ENCODE results near the gene PACSIN3.

GRCh38 chr11:47192111-47192510 lies 5.9 kb upstream of the PACSIN3 start:
- TF ChIP-seq POLR2A (IDR thresholded peaks at IDR 0.05) (no peak), CTCF (IDR thresholded peaks at IDR 0.05) (no peak)
